ENCODE results near the gene DDX31.
A peak's percentile ranks its signal among the peaks of the same experiment; 100 is the strongest.
"Not testable (repeated sequence)": the region's sequence is repeated elsewhere in the genome, so short reads cannot be mapped to it uniquely, and the experiment has no call there.

The DDX31 gene

GRCh38 chr9:132669698-132670456 is at the start of gene DDX31:
TSS of gene DDX31 (minus strand) at chr9:132669983. CDS start at chr9:132669934, 49 bp downstream.
- H3K4me3 ChIP-seq (ENCODE audit: low read length): peak within 1 kb of the TSS; percentile 94
- no peak for TF ChIP-seq ZNF274 (IDR thresholded peaks at IDR 0.05; ENCODE audit: low read depth, low read length)

DNA sequence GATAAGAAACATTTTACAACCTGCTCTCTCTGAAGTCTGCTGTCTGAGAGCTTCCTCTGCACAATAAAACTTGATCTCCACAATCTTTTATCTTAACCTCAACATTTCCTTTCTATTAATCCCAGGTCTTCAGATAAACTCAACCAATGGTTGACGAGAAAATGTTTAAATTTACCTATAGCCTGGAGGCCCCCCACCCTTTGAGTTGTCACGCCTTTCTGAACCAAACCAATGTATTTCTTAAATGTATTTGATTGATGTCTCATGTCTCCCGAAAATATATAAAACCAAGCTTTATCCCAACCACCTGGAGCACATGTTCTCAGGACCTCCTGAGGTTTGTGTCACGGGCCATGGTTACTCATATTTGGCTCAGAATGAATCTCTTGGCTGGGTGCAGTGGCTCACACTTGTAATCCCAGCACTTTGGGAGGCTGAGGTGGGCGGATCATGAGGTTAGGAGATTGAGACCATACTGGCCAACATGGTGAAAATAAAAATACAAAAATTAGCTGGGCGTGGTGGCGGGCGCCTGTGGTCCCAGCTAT is 48.7 kb upstream of the DDX31 start:
- H3K4me3 ChIP-seq (ENCODE audit: low read length): not testable (repeated sequence)

DNA sequence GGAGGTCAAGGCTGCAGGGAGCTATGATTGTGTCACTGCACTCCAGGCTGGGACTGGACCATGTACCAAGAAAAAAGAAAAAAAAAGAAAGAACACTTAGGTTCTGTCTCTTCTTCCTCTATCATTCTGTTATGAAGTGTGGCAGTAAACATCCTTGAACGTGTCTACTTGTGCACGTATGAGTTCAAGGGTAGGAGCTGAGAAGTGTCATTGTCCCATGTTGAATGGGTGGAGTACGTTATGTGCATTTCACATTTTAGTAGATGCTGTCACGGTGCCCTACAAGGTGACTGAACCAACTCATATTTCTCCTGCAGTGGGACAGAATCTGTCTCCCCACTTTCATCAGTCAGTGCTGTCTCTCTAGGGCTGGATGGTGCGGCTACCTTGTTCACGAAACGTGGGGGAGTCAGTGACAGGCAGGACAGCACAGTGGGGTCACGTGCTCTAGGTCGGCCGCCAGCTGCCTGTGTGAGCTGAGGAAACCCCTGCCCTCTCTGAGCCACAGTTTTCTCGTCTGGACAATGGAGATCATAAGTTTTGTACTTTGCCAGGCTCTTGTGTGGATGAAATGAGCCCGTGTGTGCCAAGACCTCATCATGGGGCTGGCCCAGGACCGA is 47.7 kb upstream of the DDX31 start:
- TF ChIP-seq ZNF274 (IDR thresholded peaks at IDR 0.05; ENCODE audit: low read depth, low read length): no peak
- no peak overlapping the region for H3K4me3 ChIP-seq (ENCODE audit: low read length)

- TF ChIP-seq ZNF274 (IDR thresholded peaks at IDR 0.05; ENCODE audit: low read depth, low read length): no peak
- H3K4me3 ChIP-seq (ENCODE audit: low read length): no peak overlapping the region
Observed at GRCh38 chr9:132716007-132716406, 46.2 kb upstream of the DDX31 start.

DNA sequence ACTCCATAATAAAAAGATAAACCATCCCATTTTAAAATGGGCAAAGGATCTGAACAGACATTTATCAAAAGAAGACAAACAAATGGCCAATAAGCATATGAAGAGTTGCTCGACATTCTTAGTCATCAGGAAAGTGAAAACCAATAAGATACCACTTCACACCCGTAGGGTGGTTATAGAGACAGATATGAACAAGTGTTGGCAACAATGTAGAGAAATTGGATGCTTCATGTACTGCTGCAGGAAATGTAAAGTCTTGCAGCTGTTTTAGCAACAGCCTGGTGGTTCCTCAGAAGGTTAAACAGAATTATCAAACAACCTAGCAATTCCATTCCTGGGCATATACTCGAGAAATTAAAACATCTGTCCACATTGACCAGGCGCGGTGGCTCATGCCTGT is 43.0 kb upstream of the DDX31 start:
- no peak overlapping the region for H3K4me3 ChIP-seq (ENCODE audit: low read length)
- no peak for TF ChIP-seq ZNF274 (IDR thresholded peaks at IDR 0.05; ENCODE audit: low read depth, low read length)

DNA sequence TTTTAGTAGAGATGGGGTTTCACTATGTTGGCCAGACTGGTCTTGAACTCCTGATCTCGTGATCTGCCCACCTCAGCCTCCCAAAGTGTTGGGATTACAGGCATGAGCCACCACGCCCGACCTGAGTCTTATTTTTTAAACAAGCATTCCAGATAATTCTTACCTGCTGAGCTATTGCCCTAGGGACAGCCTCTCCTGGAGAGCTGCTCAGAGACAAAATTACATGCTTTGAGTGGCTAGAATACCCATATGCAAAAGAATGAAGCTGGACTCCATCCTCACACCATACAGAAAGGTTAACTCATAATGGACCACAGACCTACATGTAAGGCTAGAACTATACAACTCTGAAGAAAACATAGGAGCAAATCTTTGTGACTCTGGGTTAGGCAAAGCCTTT is 42.1 kb upstream of the DDX31 start:
- no peak for TF ChIP-seq ZNF274 (IDR thresholded peaks at IDR 0.05; ENCODE audit: low read depth, low read length)
- H3K4me3 ChIP-seq (ENCODE audit: low read length): no peak overlapping the region

- H3K4me3 ChIP-seq (ENCODE audit: low read length): not testable (repeated sequence)
Observed at GRCh38 chr9:132711152-132711551, 41.4 kb upstream of the DDX31 start.

DNA sequence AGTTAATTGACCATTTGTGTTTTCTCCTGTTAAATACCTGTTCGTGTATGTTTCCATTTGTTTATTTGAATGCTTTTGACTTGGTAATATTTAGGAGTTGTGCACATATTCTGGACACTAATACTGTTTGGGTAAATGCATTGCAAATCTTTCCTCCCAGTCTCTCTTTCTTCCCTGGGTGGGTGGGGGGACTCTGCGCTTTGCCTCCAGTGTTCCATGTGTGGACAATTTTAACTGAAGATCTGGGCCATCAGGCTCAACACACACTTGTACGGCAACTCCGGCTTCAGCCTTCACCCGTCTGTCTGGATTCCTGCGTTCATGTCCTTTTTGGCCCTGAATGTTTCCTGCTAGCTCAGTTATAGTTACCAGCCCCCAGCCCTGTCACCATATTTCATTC is 40.5 kb upstream of the DDX31 start:
- TF ChIP-seq ZNF274 (IDR thresholded peaks at IDR 0.05; ENCODE audit: low read depth, low read length): no peak

GRCh38 chr9:132708769-132709430 is 39.1 kb upstream of the DDX31 start:
- no peak for TF ChIP-seq ZNF274 (IDR thresholded peaks at IDR 0.05; ENCODE audit: low read depth, low read length)

More for the DNA sequence above, 40.5 kb upstream of the DDX31 start:
- H3K4me3 ChIP-seq (ENCODE audit: low read length): no peak overlapping the region

DNA sequence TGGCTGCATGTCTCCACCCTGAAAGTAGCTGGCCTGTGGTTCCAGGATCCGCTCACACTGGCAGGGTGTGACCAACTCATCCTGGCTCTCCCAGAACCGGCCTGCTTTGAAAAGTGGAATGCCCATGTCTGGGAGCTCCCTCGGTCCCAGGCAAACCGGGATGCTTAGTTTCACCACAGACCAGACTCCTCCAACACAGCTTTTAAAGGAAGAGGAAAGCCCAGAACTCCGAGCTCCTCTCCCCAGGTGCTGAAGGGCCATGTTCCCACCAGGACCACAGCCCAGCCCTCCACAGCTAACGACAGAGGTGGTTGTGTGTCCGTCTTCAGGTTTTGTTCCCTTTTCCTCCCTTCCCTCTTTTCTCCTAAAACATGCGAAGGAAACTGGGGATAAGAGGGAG is 38.5 kb upstream of the DDX31 start:
- TF ChIP-seq ZNF274 (IDR thresholded peaks at IDR 0.05; ENCODE audit: low read depth, low read length): no peak
- H3K4me3 ChIP-seq (ENCODE audit: low read length): no peak overlapping the region

More at GRCh38 chr9:132708769-132709430, 39.1 kb upstream of the DDX31 start:
- H3K4me3 ChIP-seq (ENCODE audit: low read length): no peak overlapping the region

GRCh38 chr9:132703336-132703735 is 33.6 kb upstream of the DDX31 start:
- no peak for TF ChIP-seq ZNF274 (IDR thresholded peaks at IDR 0.05; ENCODE audit: low read depth, low read length)
- no peak overlapping the region for H3K4me3 ChIP-seq (ENCODE audit: low read length)

DNA sequence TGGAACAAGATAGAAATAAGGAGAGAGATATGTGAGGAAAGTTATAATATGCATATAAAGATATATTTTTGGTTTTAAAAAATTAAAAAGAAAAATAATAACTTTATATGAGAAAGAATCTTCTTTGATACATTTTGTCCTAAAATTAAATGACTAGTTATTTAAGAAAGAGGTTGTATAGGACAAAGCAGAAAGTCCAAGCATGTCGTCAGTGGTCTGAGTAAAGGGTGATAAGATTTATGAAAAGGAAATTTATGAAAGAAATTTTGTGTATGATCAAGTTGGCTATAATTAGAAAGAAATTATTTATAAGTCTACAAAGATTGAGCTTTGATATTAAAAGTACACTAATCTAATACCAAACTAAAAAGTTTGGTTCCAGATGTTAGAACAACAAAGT is 32.5 kb upstream of the DDX31 start:
- TF ChIP-seq ZNF274 (IDR thresholded peaks at IDR 0.05; ENCODE audit: low read depth, low read length): no peak
- H3K4me3 ChIP-seq (ENCODE audit: low read length): no peak overlapping the region

DNA sequence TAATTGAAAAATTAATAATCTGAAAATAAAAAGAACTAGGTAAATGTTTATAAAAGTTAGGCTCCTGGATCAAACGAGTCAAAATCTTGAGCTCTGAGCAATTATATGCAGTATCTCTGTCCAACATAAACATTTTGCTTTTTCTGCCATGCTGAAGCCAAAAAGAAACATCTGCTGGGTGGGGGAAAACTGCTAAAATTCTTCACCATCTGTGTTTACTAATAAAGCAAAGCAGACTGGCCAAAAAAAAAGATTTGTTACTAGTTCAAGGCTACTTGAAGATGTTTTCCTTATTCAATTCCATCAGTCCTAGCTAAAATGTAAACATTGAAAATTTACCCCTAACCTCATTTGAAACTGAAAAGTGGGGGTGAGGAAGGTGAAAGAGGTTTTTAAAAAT is 30.2 kb upstream of the DDX31 start:
- no peak for TF ChIP-seq ZNF274 (IDR thresholded peaks at IDR 0.05; ENCODE audit: low read depth, low read length)
- H3K4me3 ChIP-seq (ENCODE audit: low read length): no peak overlapping the region

- H3K4me3 ChIP-seq (ENCODE audit: low read length): no peak overlapping the region
- no peak for TF ChIP-seq ZNF274 (IDR thresholded peaks at IDR 0.05; ENCODE audit: low read depth, low read length)
Observed at GRCh38 chr9:132698989-132699388, 29.2 kb upstream of the DDX31 start.

DNA sequence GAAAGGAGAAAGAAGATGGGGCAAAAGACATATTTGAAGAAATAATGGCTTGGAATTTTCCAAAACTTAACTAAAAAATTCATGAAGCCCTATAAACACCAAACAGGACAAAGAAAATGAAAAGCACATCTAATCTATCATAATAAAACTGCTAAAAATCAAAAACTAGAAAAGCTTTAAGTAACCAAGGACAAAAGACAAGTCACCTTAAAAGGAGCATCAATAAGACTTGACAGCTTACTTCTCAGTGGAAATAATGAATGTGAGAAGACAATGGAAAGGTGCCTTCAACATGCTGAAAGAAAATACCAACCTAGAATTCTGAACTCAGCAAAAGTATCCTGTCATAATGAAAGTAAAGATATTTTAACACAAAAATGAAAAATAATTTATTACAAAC is 27.4 kb upstream of the DDX31 start:
- no peak for TF ChIP-seq ZNF274 (IDR thresholded peaks at IDR 0.05; ENCODE audit: low read depth, low read length)

More for the DNA sequence above, 27.4 kb upstream of the DDX31 start:
- H3K4me3 ChIP-seq (ENCODE audit: low read length): no peak overlapping the region

All from GM08714 (cell line).